Stomach (tissue), 9 donors: ENCODE measurements around the gene NRP2. TPM values are rescaled to one million over a fixed set of nuclear protein-coding genes. Genes with fewer than 3 reads are reported as not detected.

ENCODE experiments used
- DNase-seq, 2 donors: peaks; one replicate each; pipeline versions ENCODE4 v3.0.0 to v3.0.0-alpha.2; 2013 to 2019
- H3K27ac ChIP-seq, 5 donors: fragments of 200-600 bp in 4 of 5; sonication (generic) in 4 of 5; one replicate each; pipeline ENCODE4 v1.5.1; 2013 to 2019; ENCODE audit warnings: mild to moderate bottlenecking in 1 of 5, moderate library complexity in 1 of 5
- H3K27me3 ChIP-seq, 3 donors: fragments of 200-600 bp; sonication (generic); one replicate each; pipeline ENCODE4 v1.5.1; 2017 to 2019; ENCODE audit warnings: mixed run types in 1 of 3
- H3K36me3 ChIP-seq, 4 donors: fragments of 200-600 bp; sonication (generic); 1 replicate in 3 of 4; 2 replicates in 1 of 4; pipeline ENCODE4 v1.5.1; 2016 to 2019
- H3K4me1 ChIP-seq, 4 donors: fragments of 200-600 bp; sonication (generic); one replicate each; pipeline ENCODE4 v1.5.1; 2016 to 2019
- H3K4me3 ChIP-seq, 4 donors: fragments of 200-600 bp; sonication (generic) in 3 of 4; one replicate each; pipeline ENCODE4 v1.5.1; 2016 to 2019; ENCODE audit warnings: mild to moderate bottlenecking in 1 of 4
- H3K9me3 ChIP-seq, 4 donors: fragments of 200-600 bp; sonication (generic); one replicate each; pipeline ENCODE4 v1.5.1; 2016 to 2019
- EP300 ChIP-seq: sonication (generic); formaldehyde crosslinking; IDR thresholded peaks from one replicate; pipeline ENCODE4 v1.6.1; 2017; ENCODE audit warnings: antibody characterized with exemption
- POLR2A ChIP-seq, 4 donors: fragments of 450-650 bp; IDR thresholded peaks; one replicate each; pipeline ENCODE4 v1.6.1; 2016; ENCODE audit warnings: antibody characterized with exemption in 4 of 4, control low read depth in 2 of 4, mild to moderate bottlenecking in 1 of 4, moderate library complexity in 1 of 4
- POLR2AphosphoS5 ChIP-seq, 3 donors: sonication (generic); formaldehyde crosslinking; IDR thresholded peaks; one replicate each; pipeline ENCODE4 v1.6.1; 2016; ENCODE audit warnings: antibody characterized with exemption in 3 of 3
- WGBS, 5 donors: extraction: QIAGEN DNeasy Blood & Tissue Kit in 3 of 5; methylation state at CpG; one replicate each; pipeline versions ENCODE4 v1.1.5 to v1.1.7; 2013 to 2018; 5-methylcytosine and 5-hydroxymethylcytosine counted together
- intact Hi-C: fragments of 100-400 bp; cut with DNase I; formaldehyde crosslinking; loops from one replicate; pipeline ENCODE4 v1.15.1; 2023; ENCODE audit warnings: low total_unique reads
- polyA plus RNA-seq, 3 donors: library from polyadenylated mRNA; stranded (reverse); fragments of 200-250 nt; gene quantifications; one replicate each; pipeline ENCODE4 v1.2.3, GENCODE V29; 2013
- total RNA-seq, 5 donors: library from RNA; depleted of rRNA; stranded (reverse); fragments of >200 nt; gene quantifications; one replicate each; pipeline versions ENCODE4 v1.1.0 to v1.2.3, GENCODE V29; 2014 to 2016
- TF ChIP-seq, protein P1 (sequence below), 7 experiments: fragments of 450-650 bp in 4 of 7; fragments of 200-600 bp in 3 of 7; sonication (generic) in 3 of 7; IDR thresholded peaks; one replicate each; pipeline ENCODE4 v1.5.1; 2016 to 2019; ENCODE audit warnings: antibody characterized with exemption in 7 of 7, control low read depth in 2 of 7, mild to moderate bottlenecking in 1 of 7
- donor health status: healthy with polysubstance abuse.
- donor health status: Bipolar disorder and iron deficiency.
- donor health status: healthy.

Gene NRP2
- total and polyA plus RNA-seq, 8 donors, result 0.92 to 166 (median 31.6) TPM

DNA sequence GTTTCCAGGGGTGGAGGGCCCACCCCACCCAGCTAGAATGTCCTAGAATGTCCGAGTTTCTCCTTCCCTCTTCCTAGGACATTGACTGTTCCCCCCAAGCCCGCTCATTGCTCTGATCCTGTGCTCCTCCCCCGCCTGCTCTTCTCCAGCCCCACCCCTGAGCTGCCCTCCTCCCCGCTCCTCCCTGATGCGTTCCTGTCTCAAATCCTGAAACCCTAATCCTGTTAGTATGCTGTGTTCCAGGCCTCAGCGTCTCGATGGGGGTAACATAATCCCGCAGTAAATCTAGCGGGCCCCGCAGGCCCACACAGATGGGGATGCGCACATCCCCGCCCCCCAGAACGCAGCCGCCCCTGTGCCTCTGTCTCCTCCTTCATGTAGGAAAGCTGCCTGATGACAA is 51.3 kb downstream of the NRP2 start:
- peak overlapping the region; percentile 10 to 76 (median 66) for H3K27ac ChIP-seq
- H3K36me3 ChIP-seq, result peaks cover 4 to 56% (median 16%) of the 10 kb centered on the region in 4 donors
- no peaks in the 10 kb centered on the region for H3K9me3 ChIP-seq
- DNase-seq, result no peak
- TF ChIP-seq, protein P1, sequence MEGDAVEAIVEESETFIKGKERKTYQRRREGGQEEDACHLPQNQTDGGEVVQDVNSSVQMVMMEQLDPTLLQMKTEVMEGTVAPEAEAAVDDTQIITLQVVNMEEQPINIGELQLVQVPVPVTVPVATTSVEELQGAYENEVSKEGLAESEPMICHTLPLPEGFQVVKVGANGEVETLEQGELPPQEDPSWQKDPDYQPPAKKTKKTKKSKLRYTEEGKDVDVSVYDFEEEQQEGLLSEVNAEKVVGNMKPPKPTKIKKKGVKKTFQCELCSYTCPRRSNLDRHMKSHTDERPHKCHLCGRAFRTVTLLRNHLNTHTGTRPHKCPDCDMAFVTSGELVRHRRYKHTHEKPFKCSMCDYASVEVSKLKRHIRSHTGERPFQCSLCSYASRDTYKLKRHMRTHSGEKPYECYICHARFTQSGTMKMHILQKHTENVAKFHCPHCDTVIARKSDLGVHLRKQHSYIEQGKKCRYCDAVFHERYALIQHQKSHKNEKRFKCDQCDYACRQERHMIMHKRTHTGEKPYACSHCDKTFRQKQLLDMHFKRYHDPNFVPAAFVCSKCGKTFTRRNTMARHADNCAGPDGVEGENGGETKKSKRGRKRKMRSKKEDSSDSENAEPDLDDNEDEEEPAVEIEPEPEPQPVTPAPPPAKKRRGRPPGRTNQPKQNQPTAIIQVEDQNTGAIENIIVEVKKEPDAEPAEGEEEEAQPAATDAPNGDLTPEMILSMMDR (IDR thresholded peaks at IDR 0.05), result no peak
- TF ChIP-seq EP300, result no peak
- TF ChIP-seq POLR2AphosphoS5 (IDR thresholded peaks at IDR 0.05), result no peak
- TF ChIP-seq POLR2A (IDR thresholded peaks at IDR 0.05), result no peak
- intact Hi-C loops, result no loop called here
- peaks cover 0 to 85% (median 51%) of the 10 kb centered on the region in 4 donors for H3K4me1 ChIP-seq
- WGBS, 5 donors, result 68 to 78% (median 76%) methylated on average over 14 of the region's 14 CpGs
- no peaks in the 10 kb centered on the region for H3K27me3 ChIP-seq
- no peak overlapping the region for H3K4me3 ChIP-seq

DNA sequence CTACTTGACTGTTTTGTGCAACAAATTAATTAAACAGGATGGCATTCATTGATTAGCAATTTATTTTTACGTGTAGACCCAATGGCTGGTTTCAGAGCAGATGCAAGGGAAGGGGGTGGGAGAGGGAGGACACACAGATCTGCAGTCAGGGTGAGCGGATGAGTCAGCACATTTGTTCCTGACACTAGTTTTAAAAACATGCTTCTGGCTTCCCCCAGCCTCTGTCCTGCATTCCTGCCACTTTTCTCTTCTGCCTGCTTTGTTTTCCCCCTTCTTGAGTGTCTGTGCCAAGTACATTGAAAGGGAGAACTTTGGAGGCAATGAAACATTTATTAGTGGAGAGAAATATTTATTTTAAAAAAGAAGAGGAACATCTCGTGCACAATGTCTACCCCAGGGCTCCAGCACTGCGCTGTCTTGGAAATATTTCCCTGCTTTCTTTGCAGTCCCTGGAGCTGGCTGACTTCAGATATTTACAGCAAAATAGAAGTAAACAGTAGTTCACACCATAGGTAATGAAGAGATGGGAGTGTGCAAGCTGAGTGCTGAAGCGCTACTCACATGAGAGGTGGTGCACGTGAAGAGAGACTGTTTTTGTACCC is 52.2 kb downstream of the NRP2 start:
- peak in 1 of 2 donors; percentile 79 for DNase-seq
- intact Hi-C loops, result no loop called here
- WGBS, 5 donors, result 65 to 81% (median 71%) methylated on average over 6 of the region's 6 CpGs
- Histone ChIP-seq H3K9me3 (no peaks in the 10 kb centered on the region), H3K27me3 (no peaks in the 10 kb centered on the region), H3K4me3 (no peak overlapping the region), H3K4me1 (peaks cover 0 to 76% (median 47%) of the 10 kb centered on the region in 4 donors), H3K27ac (peak overlapping the region; percentile 3 to 76 (median 66)), H3K36me3 (peaks cover 0 to 56% (median 13%) of the 10 kb centered on the region in 4 donors)
- TF ChIP-seq, protein P1 (IDR thresholded peaks at IDR 0.05), result no peak
- TF ChIP-seq POLR2AphosphoS5 (IDR thresholded peaks at IDR 0.05), result peak in 2 of 3 donors; percentile 21 to 59

DNA sequence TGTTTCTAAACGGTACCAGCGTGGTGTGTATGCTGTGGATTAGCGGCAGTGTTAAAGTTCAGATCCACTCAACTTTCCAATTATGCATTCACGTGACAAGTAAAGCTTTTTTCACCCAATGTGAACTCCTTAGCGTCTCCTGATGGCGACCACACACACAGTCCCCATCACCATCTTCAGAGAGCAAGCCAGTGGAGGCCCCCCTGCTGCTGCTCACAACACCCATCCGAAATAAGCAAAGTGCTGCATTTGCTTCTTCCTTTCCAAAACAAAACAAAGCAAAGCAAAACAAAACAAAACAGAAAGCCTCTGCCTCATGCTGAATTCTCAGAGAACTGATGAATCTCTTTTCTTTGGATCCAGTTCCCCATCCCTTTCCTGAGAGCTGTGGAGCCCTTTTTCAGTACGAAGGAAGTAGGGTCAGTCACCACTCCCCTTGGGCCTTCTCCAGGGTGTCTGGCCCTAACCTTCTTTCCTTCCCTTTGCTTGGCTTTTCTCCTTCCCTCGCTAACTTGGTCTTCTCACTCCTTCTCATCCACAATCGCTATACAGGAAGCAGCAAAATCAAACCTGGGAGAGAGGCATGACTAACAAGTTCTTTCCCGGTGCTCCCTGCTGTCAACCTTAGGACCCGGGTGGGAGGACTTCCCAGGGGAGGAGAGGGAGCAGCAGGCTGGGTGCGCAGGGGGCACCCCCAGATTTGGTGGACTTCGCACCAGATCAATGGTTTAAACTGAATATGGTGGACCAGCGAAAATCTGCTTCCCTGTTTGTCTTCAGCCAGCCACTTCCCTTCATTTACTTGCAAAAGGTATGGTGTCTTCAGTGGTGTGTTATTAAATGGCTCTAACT is 56.0 kb downstream of the NRP2 start:
- Histone ChIP-seq H3K4me3 (no peak overlapping the region), H3K27me3 (no peaks in the 10 kb centered on the region), H3K36me3 (peaks cover 19 to 74% (median 45%) of the 10 kb centered on the region in 4 donors), H3K4me1 (peaks cover 0 to 38% (median 22%) of the 10 kb centered on the region in 4 donors), H3K9me3 (no peaks in the 10 kb centered on the region), H3K27ac (peak overlapping the region in 3 of 5 donors; percentile 47 to 62 (median 53))
- TF ChIP-seq EP300 (no peak), POLR2AphosphoS5 (IDR thresholded peaks at IDR 0.05) (no peak), POLR2A (IDR thresholded peaks at IDR 0.05) (no peak)
- TF ChIP-seq, protein P1 (IDR thresholded peaks at IDR 0.05), result no peak
- WGBS, 5 donors, result 70 to 84% (median 79%) methylated on average over 15 of the region's 15 CpGs
- DNase-seq, result no peak
- intact Hi-C loops, result no loop called here

DNA sequence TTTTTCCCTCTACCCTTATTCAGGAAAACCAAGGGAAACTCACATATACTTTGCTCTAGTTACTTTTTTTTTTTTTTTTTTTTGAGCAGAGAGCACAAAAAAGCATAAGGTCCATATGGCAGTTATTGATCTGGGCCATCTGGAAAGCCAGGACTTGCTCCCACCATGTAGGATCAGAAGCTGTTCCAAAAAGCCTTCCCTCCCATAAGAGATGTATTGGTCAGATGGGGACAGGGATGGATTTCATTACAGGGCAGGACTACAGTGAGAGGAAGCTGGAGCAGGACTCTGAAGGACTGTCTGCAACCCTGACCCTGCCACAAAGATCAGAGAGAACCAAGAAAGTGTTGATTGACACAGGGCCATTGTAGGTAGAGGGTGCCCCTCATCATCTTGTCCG is 57.3 kb downstream of the NRP2 start:
- peak in 1 of 2 donors; percentile 47 for DNase-seq
- no peak for TF ChIP-seq POLR2A (IDR thresholded peaks at IDR 0.05)
- TF ChIP-seq, protein P1 (IDR thresholded peaks at IDR 0.05), result no peak
- no peak for TF ChIP-seq EP300
- TF ChIP-seq POLR2AphosphoS5 (IDR thresholded peaks at IDR 0.05), result no peak
- H3K9me3 ChIP-seq, result no peaks in the 10 kb centered on the region
- no peaks in the 10 kb centered on the region for H3K27me3 ChIP-seq
- H3K4me1 ChIP-seq, result peaks cover 0 to 26% (median 12%) of the 10 kb centered on the region in 4 donors
- H3K4me3 ChIP-seq, result no peak overlapping the region
- WGBS, 5 donors, result 88 to 96% (median 93%) methylated on average over 1 of the region's 1 CpG
- H3K27ac ChIP-seq, result peak overlapping the region in 1 of 5 donors; percentile 53
- peaks cover 23 to 87% (median 58%) of the 10 kb centered on the region in 4 donors for H3K36me3 ChIP-seq
- intact Hi-C loops, result no loop called here
